Transverse colon (tissue), 4 donors: ENCODE measurements around the gene TMEM107. TPM values are rescaled to one million over a fixed set of nuclear protein-coding genes. Genes with fewer than 3 reads are reported as not detected.

Source experiments
- DNase-seq: peaks from one replicate; pipeline ENCODE4 v3.0.0-alpha.2; 2019
- H3K27ac ChIP-seq, 4 donors: fragments of 200-600 bp; sonication (generic); 2 replicates each; pipeline ENCODE4 v1.5.1; 2016 to 2018; ENCODE audit warnings: inconsistent platforms in 4 of 4
- H3K27me3 ChIP-seq: fragments of 200-600 bp; sonication (generic); 2 replicates; pipeline ENCODE4 v1.5.1; 2017; ENCODE audit warnings: inconsistent platforms
- H3K36me3 ChIP-seq, 4 donors: fragments of 200-600 bp; sonication (generic); 2 replicates each; pipeline ENCODE4 v1.5.1; 2017 to 2019; ENCODE audit warnings: inconsistent platforms in 4 of 4
- H3K4me1 ChIP-seq, 4 donors: fragments of 200-600 bp; sonication (generic); 2 replicates each; pipeline ENCODE4 v1.5.1; 2017 to 2020; ENCODE audit warnings: inconsistent platforms in 4 of 4
- H3K4me3 ChIP-seq, 4 donors: fragments of 200-600 bp; sonication (generic); 1 replicate in 1 of 4; 2 replicates in 3 of 4; pipeline versions ENCODE4 v1.5.1 to v1.6.1; 2017 to 2019; ENCODE audit warnings: inconsistent platforms in 4 of 4
- H3K9me3 ChIP-seq, 2 donors: fragments of 200-600 bp; sonication (generic); 2 replicates each; pipeline ENCODE4 v1.5.1; 2017 to 2019; ENCODE audit warnings: inconsistent platforms in 2 of 2
- EP300 ChIP-seq: sonication (generic); formaldehyde crosslinking; IDR thresholded peaks from one replicate; pipeline ENCODE4 v1.6.1; 2017; ENCODE audit warnings: antibody characterized with exemption, low read depth
- POLR2A ChIP-seq: fragments of 450-650 bp; IDR thresholded peaks from one replicate; pipeline ENCODE4 v1.6.1; 2016; ENCODE audit warnings: antibody characterized with exemption, mild to moderate bottlenecking, moderate library complexity
- POLR2AphosphoS5 ChIP-seq, 3 donors: sonication (generic); formaldehyde crosslinking; IDR thresholded peaks; one replicate each; pipeline ENCODE4 v1.6.1; 2016; ENCODE audit warnings: antibody characterized with exemption in 3 of 3
- WGBS, 2 donors: methylation state at CpG; one replicate each; pipeline ENCODE4 v1.1.5; 2018; ENCODE audit warnings: low coverage in 1 of 2; 5-methylcytosine and 5-hydroxymethylcytosine counted together
- in situ Hi-C, 4 donors: fragments of 200-750 bp; cut with MboI; loops; one replicate each; pipeline versions ENCODE4 v1.15.0 to v1.15.1; 2017; ENCODE audit warnings: low sequenced_read_pairs in 3 of 4, low pct_ligation_motif_present in 1 of 4, low pct_unique_long_range_greater_than_20kb in 1 of 4
- intact Hi-C: fragments of 100-400 bp; cut with DNase I; formaldehyde crosslinking; loops from one replicate; pipeline ENCODE4 v1.15.1; 2023; ENCODE audit warnings: low total_unique reads
- total RNA-seq, 4 donors: library from RNA; depleted of rRNA; stranded (reverse); fragments of >200 nt; gene quantifications; one replicate each; pipeline ENCODE4 v1.1.0, GENCODE V29; 2016
- TF ChIP-seq, protein P1 (sequence below), 5 experiments: fragments of 200-600 bp in 3 of 5; fragments of 450-650 bp in 2 of 5; sonication (generic) in 3 of 5; IDR thresholded peaks; 1 replicate in 2 of 5; 2 replicates in 3 of 5; pipeline ENCODE4 v1.5.1; 2016 to 2017; ENCODE audit warnings: antibody characterized with exemption in 5 of 5, inconsistent platforms in 3 of 5, mild to moderate bottlenecking in 2 of 5, moderate library complexity in 1 of 5

The TMEM107 gene
- total RNA-seq = 10 to 100 TPM in 2 of 4 donors, 1 to 10 TPM in 2; 1.5 to 74.6 (median 18.3) TPM

DNA sequence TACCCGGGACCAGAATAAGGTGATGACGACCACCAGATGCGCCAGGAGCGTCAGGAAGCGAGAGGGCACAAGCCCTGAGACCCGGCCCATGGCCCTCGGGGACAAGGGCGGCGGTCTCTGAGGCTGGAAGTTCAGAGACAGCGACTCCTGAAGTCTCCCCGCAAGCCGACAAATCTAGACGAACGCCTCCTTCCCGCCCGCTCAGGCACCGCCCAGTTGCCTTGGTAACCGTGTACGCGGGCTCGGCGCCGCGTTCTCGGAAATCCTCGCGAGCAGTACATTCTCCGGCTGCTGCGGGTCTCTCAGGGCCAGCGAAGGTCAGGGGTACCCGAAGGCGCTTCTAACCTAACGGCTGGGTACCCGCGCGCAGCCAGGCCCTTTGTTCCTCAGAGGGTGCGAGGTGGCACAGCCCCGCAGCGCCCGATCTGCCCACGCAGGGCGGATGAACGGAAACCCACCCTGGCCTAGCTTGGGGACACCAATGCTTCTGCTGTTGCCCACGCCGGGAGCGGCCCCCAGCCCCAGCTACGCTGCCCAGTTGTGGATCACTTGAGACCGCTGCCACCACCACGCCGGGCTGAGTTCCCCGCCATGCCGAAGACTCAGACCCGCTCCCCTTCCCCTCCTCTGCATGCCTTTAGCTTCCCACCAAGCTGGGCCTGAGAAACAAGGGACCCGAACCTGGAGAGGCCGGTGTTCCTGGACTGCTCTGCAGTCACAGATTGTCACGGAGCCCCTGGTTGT is at the start of gene TMEM107:
TMEM107 (minus strand) TSS at position 184 of the 744 bp plus-strand sequence; CDS start at position 90, 94 bp downstream.
- TF ChIP-seq, protein P1, sequence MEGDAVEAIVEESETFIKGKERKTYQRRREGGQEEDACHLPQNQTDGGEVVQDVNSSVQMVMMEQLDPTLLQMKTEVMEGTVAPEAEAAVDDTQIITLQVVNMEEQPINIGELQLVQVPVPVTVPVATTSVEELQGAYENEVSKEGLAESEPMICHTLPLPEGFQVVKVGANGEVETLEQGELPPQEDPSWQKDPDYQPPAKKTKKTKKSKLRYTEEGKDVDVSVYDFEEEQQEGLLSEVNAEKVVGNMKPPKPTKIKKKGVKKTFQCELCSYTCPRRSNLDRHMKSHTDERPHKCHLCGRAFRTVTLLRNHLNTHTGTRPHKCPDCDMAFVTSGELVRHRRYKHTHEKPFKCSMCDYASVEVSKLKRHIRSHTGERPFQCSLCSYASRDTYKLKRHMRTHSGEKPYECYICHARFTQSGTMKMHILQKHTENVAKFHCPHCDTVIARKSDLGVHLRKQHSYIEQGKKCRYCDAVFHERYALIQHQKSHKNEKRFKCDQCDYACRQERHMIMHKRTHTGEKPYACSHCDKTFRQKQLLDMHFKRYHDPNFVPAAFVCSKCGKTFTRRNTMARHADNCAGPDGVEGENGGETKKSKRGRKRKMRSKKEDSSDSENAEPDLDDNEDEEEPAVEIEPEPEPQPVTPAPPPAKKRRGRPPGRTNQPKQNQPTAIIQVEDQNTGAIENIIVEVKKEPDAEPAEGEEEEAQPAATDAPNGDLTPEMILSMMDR (IDR thresholded peaks at IDR 0.05) = no peak
- TF ChIP-seq POLR2A = peak; percentile 52
- TF ChIP-seq EP300 = no peak
- TF ChIP-seq POLR2AphosphoS5 (IDR thresholded peaks at IDR 0.05) = peak; percentile 44 to 66 (median 64)
- H3K36me3 ChIP-seq = no peaks in the 10 kb centered on the region
- peaks cover 22 to 35% (median 27%) of the 10 kb centered on the region in 4 donors for H3K4me1 ChIP-seq
- H3K27me3 ChIP-seq = no peaks in the 10 kb centered on the region
- in situ Hi-C loops (no loop called here), intact Hi-C loops (no loop called here)
- no peaks in the 10 kb centered on the region for H3K9me3 ChIP-seq
- DNase-seq = peak; percentile 93
- H3K4me3 ChIP-seq = peak within 1 kb of the TSS; percentile 45 to 78 (median 50)
- 2% methylated on average over 42 of the region's 56 CpGs; no CpG with 5 or more reads in 1 of the 2 donors for WGBS, 2 donors
- H3K27ac ChIP-seq = peak within 1 kb of the TSS; percentile 85 to 87 (median 86)

DNA sequence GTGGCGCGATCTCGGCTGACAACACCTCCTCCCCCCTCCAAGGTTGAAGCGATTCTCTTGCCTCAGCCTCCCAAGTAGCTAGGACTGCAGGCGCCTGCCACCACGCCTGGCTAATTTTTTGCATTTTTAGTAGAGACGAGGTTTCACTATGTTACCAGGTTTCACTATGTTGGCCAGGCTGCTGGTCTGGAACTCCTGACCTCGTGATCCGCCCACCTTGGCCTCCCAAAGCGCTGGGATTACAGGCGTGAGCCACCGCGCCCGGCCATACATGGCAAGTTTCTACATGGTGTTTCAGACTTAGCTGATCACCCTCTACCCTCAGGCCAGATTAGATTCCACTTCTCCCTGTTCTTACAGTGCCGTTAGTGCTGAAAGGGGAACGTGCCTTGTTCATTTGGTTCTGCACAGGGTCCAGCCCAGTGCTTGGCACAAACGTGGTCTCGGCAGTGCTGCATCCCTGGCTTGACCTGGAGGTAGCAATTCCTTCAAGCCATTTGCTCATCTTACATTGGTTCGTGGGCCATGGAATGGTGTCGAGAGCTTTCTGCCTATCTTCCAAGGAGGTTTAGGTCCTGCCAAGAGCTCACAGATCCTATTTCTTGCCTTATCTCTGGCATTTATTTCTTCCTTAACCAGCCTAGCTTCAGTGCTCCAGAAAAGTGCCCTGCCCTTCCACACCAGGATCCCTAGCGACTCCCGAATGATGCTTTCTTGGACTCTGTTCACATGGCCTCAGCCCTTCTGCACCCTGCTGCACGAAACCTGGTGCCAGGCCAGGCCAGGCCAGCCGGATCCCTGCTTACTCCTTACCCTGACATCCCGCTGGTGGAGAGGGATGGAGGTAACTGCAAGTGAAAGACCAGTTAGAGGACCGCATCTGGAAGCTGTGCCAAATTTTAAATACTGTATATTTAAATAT is 49.0 kb upstream of the TMEM107 start:
- WGBS, 2 donors = 88 to 91% methylated on average over 8 to 26 of the region's 26 CpGs
- H3K9me3 ChIP-seq = no peaks in the 10 kb centered on the region
- peaks cover 0 to 17% (median 7%) of the 10 kb centered on the region in 4 donors for H3K36me3 ChIP-seq
- H3K4me3 ChIP-seq = no peak overlapping the region
- TF ChIP-seq POLR2A (no peak), POLR2AphosphoS5 (IDR thresholded peaks at IDR 0.05) (no peak), EP300 (no peak)
- TF ChIP-seq, protein P1 (IDR thresholded peaks at IDR 0.05) = no peak
- in situ Hi-C loops (no loop called here), intact Hi-C loops (no loop called here)
- no peaks in the 10 kb centered on the region for H3K27me3 ChIP-seq
- peaks cover 8 to 35% (median 19%) of the 10 kb centered on the region in 4 donors for H3K4me1 ChIP-seq
- DNase-seq = no peak
- peak overlapping the region in 2 of 4 donors; percentile 81 to 98 for H3K27ac ChIP-seq

DNA sequence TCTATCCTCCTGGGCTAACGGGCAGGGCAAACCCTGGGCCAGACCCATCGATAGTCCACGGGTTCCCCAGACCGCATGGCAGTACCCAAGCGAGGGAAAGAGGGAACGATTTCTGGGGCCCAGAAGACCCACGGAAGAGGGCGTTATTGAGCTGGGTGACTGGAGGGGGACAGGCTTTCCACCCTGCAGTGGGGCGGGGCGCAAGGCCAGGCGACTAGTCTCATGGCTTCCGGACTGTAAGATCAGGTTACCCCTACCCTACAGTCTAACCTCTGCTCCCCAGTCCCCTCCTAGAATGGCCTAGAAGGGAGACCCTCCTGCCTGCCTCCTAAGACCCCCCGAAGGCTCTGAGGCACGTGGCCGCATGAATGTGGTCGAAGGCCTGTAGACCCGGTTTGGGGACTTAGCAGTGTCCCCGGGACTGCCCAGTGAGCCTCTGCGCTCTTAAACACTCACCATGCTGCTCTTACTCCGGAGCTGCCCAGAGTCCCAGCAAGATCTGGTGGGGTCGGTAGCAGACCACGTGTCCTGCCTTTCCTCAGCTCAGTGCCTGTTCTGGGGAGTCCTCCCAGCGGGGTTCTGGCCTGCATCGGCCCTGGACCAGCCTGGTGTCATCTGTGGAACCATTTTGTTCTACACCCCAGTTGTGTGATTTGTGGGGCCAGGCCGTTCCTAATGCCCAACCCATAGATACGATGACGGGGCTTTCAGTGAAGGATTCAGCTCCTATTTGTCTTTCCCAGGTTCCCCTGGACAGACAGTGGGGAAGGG is 47.4 kb upstream of the TMEM107 start:
- 9% methylated on average over 27 of the region's 27 CpGs; no CpG with 5 or more reads in 1 of the 2 donors for WGBS, 2 donors
- H3K9me3 ChIP-seq = no peaks in the 10 kb centered on the region
- DNase-seq = peak; percentile 74
- peak overlapping the region; percentile 46 to 82 (median 52) for H3K4me3 ChIP-seq
- peak overlapping the region; percentile 95 to 99 (median 98) for H3K27ac ChIP-seq
- H3K36me3 ChIP-seq = peaks cover 0 to 1% (median 0%) of the 10 kb centered on the region in 4 donors
- H3K4me1 ChIP-seq = peaks cover 8 to 37% (median 20%) of the 10 kb centered on the region in 4 donors
- intact Hi-C loops (loop anchor here (2.0 kb wide), 1 partner anchor 37 kb away; no protein-coding TSS in a partner anchor), in situ Hi-C loops (no loop called here)
- no peaks in the 10 kb centered on the region for H3K27me3 ChIP-seq
- TF ChIP-seq POLR2AphosphoS5 (IDR thresholded peaks at IDR 0.05) (no peak), EP300 (no peak), POLR2A (peak; percentile 27)
- TF ChIP-seq, protein P1 (IDR thresholded peaks at IDR 0.05) = no peak
